Head of caudate nucleus (tissue), 42 donors: Measurements from ENCODE around the gene UBL5.

Experiments used
- DNase-seq, 42 donors: peaks; one replicate each; pipeline versions ENCODE4 v3.0.0 to v3.0.0-alpha.2; 2020 to 2021; ENCODE audit warnings: mixed read lengths in 7 of 42
- intact Hi-C: fragments of 100-400 bp; cut with DNase I; formaldehyde crosslinking; loops from one replicate; pipeline ENCODE4 v1.15.0; 2022

The UBL5 gene

GRCh38 chr19:9872618-9873242 lies 45.0 kb downstream of the UBL5 start:
- intact Hi-C loops: no loop called here
- no peak for DNase-seq

GRCh38 chr19:9875031-9875627 lies 47.4 kb downstream of the UBL5 start:
- intact Hi-C loops: no loop called here
- DNase-seq: no peak

- intact Hi-C loops: no loop called here
- no peak for DNase-seq
Measured at GRCh38 chr19:9875796-9876195, 48.1 kb downstream of the UBL5 start.

GRCh38 chr19:9877780-9878510 lies 50.2 kb downstream of the UBL5 start:
- DNase-seq: no peak
- intact Hi-C loops: no loop called here

- DNase-seq: no peak
- intact Hi-C loops: no loop called here
Measured at GRCh38 chr19:9878511-9879196, 50.9 kb downstream of the UBL5 start.
